IgD-negative memory B cell (primary cell): ENCODE data around the gene PRM2. TPM values are rescaled to one million over a fixed set of nuclear protein-coding genes. Genes with fewer than 3 reads are reported as not detected.

Source experiments
- H3K27ac Mint-ChIP-seq, 3 donors: one replicate each; pipeline ENCODE4 v1.8.0; 2020 to 2022; ENCODE audit warnings: mild to moderate bottlenecking in 3 of 3, mixed read lengths in 3 of 3, moderate library complexity in 1 of 3
- H3K27me3 Mint-ChIP-seq: one replicate; pipeline ENCODE4 v1.8.0; 2021; ENCODE audit warnings: mixed read lengths
- H3K36me3 Mint-ChIP-seq: one replicate; pipeline ENCODE4 v1.8.0; 2020; ENCODE audit warnings: mild to moderate bottlenecking, mixed read lengths
- H3K4me1 Mint-ChIP-seq, 3 donors: one replicate each; pipeline ENCODE4 v1.8.0; 2020 to 2022; ENCODE audit warnings: mixed read lengths in 3 of 3, mild to moderate bottlenecking in 1 of 3
- H3K4me3 Mint-ChIP-seq, 4 donors: one replicate each; pipeline ENCODE4 v1.8.0; 2020 to 2022; ENCODE audit warnings: mild to moderate bottlenecking in 4 of 4, mixed read lengths in 4 of 4, moderate library complexity in 3 of 4
- H3K9me3 Mint-ChIP-seq, 3 donors: one replicate each; pipeline ENCODE4 v1.8.0; 2020 to 2021; ENCODE audit warnings: mixed read lengths in 3 of 3, mild to moderate bottlenecking in 1 of 3
- polyA plus RNA-seq: library from polyadenylated mRNA; unstranded; fragments of 300-500 nt; fragmentation: Illumina TruSeq; gene quantifications from one replicate; pipeline ENCODE4 v1.2.3, GENCODE V29; 2021

Gene PRM2
- polyA plus RNA-seq, 1 donor from 2014 or later: not detected

- no peak overlapping the region for H3K4me3 Mint-ChIP-seq
- no peaks in the 10 kb centered on the region for H3K9me3 Mint-ChIP-seq
- no peaks in the 10 kb centered on the region for H3K36me3 Mint-ChIP-seq
- H3K27me3 Mint-ChIP-seq: no peaks in the 10 kb centered on the region
- peaks cover 0 to 2% (median under 1%) of the 10 kb centered on the region in 3 donors for H3K4me1 Mint-ChIP-seq
- no peak overlapping the region for H3K27ac Mint-ChIP-seq
Measured at GRCh38 chr16:11241480-11242204, 34.6 kb downstream of the PRM2 start.

GRCh38 chr16:11240636-11241473 is 35.4 kb downstream of the PRM2 start:
- H3K4me3 Mint-ChIP-seq: peak overlapping the region in 1 of 4 donors; percentile 67
- H3K4me1 Mint-ChIP-seq: peaks cover 0 to 2% (median 0%) of the 10 kb centered on the region in 3 donors
- no peaks in the 10 kb centered on the region for H3K27me3 Mint-ChIP-seq

DNA sequence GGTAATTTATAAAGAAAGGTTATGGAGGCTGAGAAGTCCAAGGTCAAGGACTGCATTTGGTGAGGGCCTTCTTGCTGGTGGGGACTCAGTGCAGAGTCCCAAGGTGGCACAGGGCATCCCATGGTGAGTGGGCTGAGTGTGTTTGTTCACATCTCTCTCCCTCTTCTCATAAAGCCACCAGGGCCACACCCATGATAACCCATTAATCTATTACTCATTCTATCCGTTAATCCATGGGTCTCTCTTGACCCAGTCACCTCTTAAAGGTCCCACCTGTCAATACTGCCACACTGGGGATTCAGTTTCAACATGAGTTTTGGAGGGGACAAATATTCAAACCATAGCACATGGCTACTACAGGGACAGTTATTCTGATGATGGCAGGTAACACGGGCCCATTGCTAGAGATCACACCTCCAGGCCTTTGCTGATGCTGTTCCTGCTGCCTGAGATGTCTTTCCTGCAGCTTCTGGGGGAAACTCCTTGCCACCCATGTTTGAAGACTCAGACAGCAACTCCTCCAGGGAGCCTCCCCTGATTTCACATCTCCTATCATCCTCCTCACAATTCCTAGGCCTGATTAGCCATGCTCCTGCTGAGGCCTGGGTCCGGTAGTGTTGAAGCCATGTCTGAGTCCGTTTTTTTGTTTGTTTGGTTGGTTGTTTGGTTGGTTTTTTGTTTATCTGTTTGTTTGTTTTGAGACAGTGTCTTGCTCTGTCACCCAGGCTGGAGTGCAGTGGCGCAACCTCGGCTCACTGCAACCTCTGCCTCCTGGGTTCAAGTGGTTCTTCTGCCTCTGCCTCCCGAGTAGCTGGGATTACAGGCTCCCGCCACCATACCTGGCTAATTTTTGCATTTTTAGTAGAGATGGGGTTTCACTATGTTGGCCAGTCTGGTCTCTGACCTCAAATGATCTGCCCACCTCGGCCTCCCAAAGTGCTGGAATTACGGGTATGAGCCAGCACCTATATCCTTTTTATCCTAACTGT is 36.3 kb downstream of the PRM2 start:
- Mint-ChIP-seq H3K27ac (peak overlapping the region in 1 of 3 donors; percentile 35), H3K4me1 (peaks cover 0 to under 1% (median 0%) of the 10 kb centered on the region in 3 donors), H3K4me3 (peak overlapping the region in 1 of 4 donors; percentile 30), H3K27me3 (no peaks in the 10 kb centered on the region), H3K36me3 (no peaks in the 10 kb centered on the region), H3K9me3 (no peaks in the 10 kb centered on the region)

More at GRCh38 chr16:11240636-11241473, 35.4 kb downstream of the PRM2 start:
- Mint-ChIP-seq H3K36me3 (no peaks in the 10 kb centered on the region), H3K27ac (no peak overlapping the region), H3K9me3 (no peaks in the 10 kb centered on the region)

GRCh38 chr16:11238272-11239202 is 37.7 kb downstream of the PRM2 start:
- Mint-ChIP-seq H3K4me1 (peaks cover 0 to 4% (median 0%) of the 10 kb centered on the region in 3 donors), H3K4me3 (no peak overlapping the region), H3K27me3 (no peaks in the 10 kb centered on the region), H3K36me3 (no peaks in the 10 kb centered on the region), H3K27ac (no peak overlapping the region), H3K9me3 (no peaks in the 10 kb centered on the region)

- Mint-ChIP-seq H3K27ac (no peak overlapping the region), H3K4me3 (no peak overlapping the region), H3K4me1 (peaks cover 5 to 12% (median 6%) of the 10 kb centered on the region in 3 donors), H3K27me3 (no peaks in the 10 kb centered on the region), H3K36me3 (no peaks in the 10 kb centered on the region), H3K9me3 (no peaks in the 10 kb centered on the region)
Measured at GRCh38 chr16:11236461-11237254, 39.6 kb downstream of the PRM2 start.

GRCh38 chr16:11235703-11235991 is 40.6 kb downstream of the PRM2 start:
- no peaks in the 10 kb centered on the region for H3K9me3 Mint-ChIP-seq
- H3K4me1 Mint-ChIP-seq: peaks cover 5 to 14% (median 6%) of the 10 kb centered on the region in 3 donors
- no peak overlapping the region for H3K27ac Mint-ChIP-seq
- H3K4me3 Mint-ChIP-seq: no peak overlapping the region
- H3K27me3 Mint-ChIP-seq: no peaks in the 10 kb centered on the region
- H3K36me3 Mint-ChIP-seq: no peaks in the 10 kb centered on the region

DNA sequence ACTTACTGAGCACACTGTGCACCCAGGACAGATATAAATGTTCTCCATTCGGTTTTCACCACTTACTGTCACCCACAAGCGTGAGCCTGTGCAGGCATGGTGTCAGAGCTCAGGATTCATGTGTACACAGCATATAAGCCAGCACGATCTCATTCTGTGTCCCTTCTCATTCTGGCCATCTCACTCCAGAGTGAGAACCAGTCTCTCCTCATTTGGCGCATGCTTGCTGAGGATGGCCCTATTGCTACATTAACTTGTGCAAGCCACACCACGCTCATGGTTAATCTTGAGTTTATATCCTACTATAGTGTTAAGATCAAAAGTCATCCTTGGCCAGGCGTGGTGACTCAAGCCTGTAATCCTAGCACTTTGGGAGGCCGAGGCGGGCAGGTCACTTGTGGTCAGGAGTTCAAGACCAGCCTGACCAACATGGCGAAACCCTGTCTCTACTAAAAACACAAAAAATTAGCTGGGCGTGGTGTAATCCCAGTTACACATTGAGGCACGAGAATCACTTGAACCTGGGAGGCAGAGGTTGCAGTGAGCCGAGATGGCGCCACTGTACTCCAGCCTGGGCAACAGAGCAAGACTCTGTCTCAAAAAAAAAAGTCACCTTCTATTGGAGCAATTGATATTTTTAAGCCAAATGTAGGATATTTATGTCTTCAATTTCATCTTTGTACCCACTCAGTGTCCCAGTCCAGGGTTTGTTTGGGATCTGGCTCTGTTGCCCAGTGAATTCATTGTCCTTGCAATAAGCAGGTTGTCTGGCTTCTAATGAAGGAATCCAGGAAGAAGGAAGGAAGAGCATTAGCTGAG is 41.2 kb downstream of the PRM2 start:
- no peak overlapping the region for H3K27ac Mint-ChIP-seq
- H3K4me1 Mint-ChIP-seq: peaks cover 5 to 14% (median 6%) of the 10 kb centered on the region in 3 donors
- no peaks in the 10 kb centered on the region for H3K27me3 Mint-ChIP-seq
- H3K4me3 Mint-ChIP-seq: peak overlapping the region in 1 of 4 donors; percentile 6
- H3K36me3 Mint-ChIP-seq: no peaks in the 10 kb centered on the region
- H3K9me3 Mint-ChIP-seq: no peaks in the 10 kb centered on the region

DNA sequence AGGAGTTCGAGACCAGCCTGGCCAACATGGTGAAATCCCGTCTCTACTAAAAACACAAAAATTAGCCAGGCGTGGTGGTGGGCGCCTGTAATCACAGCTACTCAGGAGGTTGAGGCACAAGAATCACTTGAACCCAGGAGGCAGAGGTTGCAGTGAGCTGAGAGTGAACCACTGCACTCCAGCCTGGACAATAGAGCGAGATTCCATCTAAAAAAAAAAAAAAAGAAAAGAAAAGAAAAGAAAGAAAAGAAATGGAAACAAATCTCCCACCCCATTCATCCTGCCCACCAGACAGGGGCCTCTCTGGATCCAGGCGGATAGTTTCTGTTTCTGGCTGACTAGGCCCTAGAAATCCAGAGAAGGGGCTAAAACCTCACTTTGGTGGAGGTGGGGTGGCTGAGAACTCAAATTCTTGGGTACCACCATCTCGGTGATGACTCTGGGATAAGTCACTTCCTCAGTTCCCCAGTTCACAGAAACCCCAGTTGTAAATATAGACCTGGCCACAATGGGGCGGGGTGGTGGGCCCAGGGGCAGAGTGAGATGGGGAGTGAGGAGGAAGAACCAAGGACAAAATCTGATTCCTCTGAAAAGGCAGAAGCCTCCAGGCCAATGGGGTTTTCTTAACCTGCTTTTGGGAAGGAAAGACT is 42.4 kb downstream of the PRM2 start:
- H3K4me1 Mint-ChIP-seq: peaks cover 6 to 14% (median 7%) of the 10 kb centered on the region in 3 donors
- no peaks in the 10 kb centered on the region for H3K27me3 Mint-ChIP-seq
- no peaks in the 10 kb centered on the region for H3K36me3 Mint-ChIP-seq
- H3K9me3 Mint-ChIP-seq: no peaks in the 10 kb centered on the region
- H3K27ac Mint-ChIP-seq: peak overlapping the region in 1 of 3 donors; percentile 80
- peak overlapping the region in 3 of 4 donors; percentile 13 to 86 (median 33) for H3K4me3 Mint-ChIP-seq

- peak overlapping the region; percentile 45 to 86 (median 66) for H3K4me3 Mint-ChIP-seq
- no peaks in the 10 kb centered on the region for H3K36me3 Mint-ChIP-seq
- H3K27me3 Mint-ChIP-seq: no peaks in the 10 kb centered on the region
- no peaks in the 10 kb centered on the region for H3K9me3 Mint-ChIP-seq
- peaks cover 6 to 14% (median 12%) of the 10 kb centered on the region in 3 donors for H3K4me1 Mint-ChIP-seq
- peak overlapping the region in 1 of 3 donors; percentile 80 for H3K27ac Mint-ChIP-seq
Measured at GRCh38 chr16:11232852-11233726, 43.2 kb downstream of the PRM2 start.

DNA sequence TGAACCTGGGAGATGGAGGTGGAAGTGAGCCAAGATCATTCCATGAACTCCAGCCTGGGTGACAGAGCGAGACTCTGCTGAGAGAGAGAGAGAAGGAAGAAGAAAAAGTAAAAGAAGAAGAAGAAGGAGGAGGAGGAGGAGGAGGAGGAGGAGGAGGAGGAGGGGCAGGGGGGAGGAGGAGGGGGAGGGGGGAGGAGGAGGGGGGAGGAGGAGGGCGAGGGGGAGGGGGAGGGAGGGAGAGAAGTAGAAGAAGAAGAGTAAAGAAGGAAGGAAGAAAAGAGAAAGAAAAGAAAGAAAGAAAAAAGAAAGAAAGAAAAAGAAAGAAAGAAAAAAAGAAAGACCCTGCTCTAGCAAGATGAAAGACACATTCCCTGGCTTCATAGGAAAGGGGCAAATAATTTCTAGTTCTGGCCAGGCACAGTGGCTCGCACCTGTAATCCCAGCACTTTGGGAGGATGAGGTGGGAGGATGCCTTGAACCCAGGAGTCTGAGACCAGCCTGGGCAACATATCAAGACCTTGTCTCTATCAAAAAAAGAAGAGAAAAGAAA is 43.9 kb downstream of the PRM2 start:
- Mint-ChIP-seq H3K4me1 (peaks cover 6 to 14% (median 12%) of the 10 kb centered on the region in 3 donors), H3K4me3 (peak overlapping the region; percentile 45 to 86 (median 66)), H3K27me3 (no peaks in the 10 kb centered on the region), H3K9me3 (no peaks in the 10 kb centered on the region), H3K27ac (peak overlapping the region in 1 of 3 donors; percentile 80), H3K36me3 (no peaks in the 10 kb centered on the region)

- Mint-ChIP-seq H3K4me3 (peak overlapping the region in 2 of 4 donors; percentile 8 to 29), H3K27me3 (no peaks in the 10 kb centered on the region), H3K9me3 (no peaks in the 10 kb centered on the region), H3K27ac (peak overlapping the region in 2 of 3 donors; percentile 63 to 67), H3K36me3 (no peaks in the 10 kb centered on the region), H3K4me1 (peaks cover 6 to 14% (median 12%) of the 10 kb centered on the region in 3 donors)
Measured at GRCh38 chr16:11231367-11231970, 44.8 kb downstream of the PRM2 start.
